Dendritic cell treated with granulocyte-macrophage colony-stimulating factor and Interleukin-4, amounts not matched to agents 40 ng/mL and 50 ng/mL, for 4 days (primary cell): Measurements from ENCODE around the gene WDR76.

Experiments used
- H3K27ac Mint-ChIP-seq: one replicate; pipeline ENCODE4 v1.8.0; 2022; ENCODE audit warnings: mild to moderate bottlenecking, mixed read lengths
- H3K27me3 Mint-ChIP-seq: one replicate; pipeline ENCODE4 v1.8.0; 2022; ENCODE audit warnings: mild to moderate bottlenecking, mixed read lengths
- H3K36me3 Mint-ChIP-seq: one replicate; pipeline ENCODE4 v1.8.0; 2022; ENCODE audit warnings: low read depth, mixed read lengths
- H3K4me1 Mint-ChIP-seq: one replicate; pipeline ENCODE4 v1.8.0; 2022; ENCODE audit warnings: low read depth, mixed read lengths
- H3K4me3 Mint-ChIP-seq: one replicate; pipeline ENCODE4 v1.8.0; 2022; ENCODE audit warnings: mild to moderate bottlenecking, moderate library complexity, mixed read lengths
- H3K9me3 Mint-ChIP-seq: one replicate; pipeline ENCODE4 v1.8.0; 2022; ENCODE audit warnings: mixed read lengths
- intact Hi-C: fragments of 100-400 bp; cut with micrococcal nuclease; formaldehyde crosslinking; loops from one replicate; pipeline ENCODE4 v1.15.0; 2022

The WDR76 gene

DNA sequence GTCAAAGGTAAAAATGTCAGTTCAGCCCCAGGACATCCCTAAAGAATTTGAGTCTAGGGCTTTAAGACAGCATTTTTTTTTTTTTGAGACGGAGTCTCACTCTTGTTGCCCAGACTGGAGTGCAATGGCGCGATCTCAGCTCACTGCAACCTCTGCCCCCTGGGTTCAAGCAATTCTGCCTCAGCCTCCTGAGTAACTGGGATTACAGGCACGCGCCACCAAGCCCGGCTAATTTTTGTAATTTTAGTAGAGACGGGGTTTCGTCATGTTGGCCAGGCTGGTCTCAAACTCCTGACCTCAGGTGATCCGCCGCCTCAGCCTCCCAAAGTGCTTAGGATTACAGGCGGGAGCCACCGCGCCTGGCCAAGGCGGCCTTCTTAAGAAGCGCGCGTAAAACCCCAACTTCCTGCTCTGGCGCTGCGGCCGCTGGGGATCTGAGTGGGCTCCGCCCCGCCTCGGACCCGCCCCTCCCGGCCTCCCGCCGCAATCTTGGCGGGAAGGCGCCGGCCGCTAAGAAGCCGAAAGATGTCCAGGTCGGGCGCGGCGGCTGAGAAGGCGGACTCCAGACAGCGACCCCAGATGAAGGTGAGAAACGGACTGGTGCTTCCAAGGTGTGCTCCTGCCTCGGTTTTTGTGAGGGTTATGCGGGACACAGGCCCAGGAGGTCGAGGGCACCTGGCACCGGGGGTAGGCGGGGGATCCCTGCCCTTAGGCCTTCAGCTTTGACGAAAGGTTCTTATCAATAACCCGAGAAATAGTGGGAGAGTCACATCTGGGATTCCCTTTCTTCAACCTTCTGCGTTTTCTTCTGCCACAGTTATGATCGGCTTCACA, at the start of gene WDR76:
Gene WDR76, plus strand, starts transcription at position 495 of the 834 bp plus-strand sequence. Its CDS starts 31 bp downstream, at position 526.
- no peaks in the 10 kb centered on the region for H3K27me3 Mint-ChIP-seq
- intact Hi-C loops = loop anchor here (10.0 kb wide), 1 partner anchor 52 kb away; the partner anchor contains the start of gene ELL3
- no peaks in the 10 kb centered on the region for H3K9me3 Mint-ChIP-seq
- peak within 1 kb of the TSS; percentile 83 for H3K4me3 Mint-ChIP-seq
- peaks cover 10% of the 10 kb centered on the region for H3K36me3 Mint-ChIP-seq
- H3K27ac Mint-ChIP-seq = peak within 1 kb of the TSS; percentile 81
- H3K4me1 Mint-ChIP-seq = peaks cover 44% of the 10 kb centered on the region

DNA sequence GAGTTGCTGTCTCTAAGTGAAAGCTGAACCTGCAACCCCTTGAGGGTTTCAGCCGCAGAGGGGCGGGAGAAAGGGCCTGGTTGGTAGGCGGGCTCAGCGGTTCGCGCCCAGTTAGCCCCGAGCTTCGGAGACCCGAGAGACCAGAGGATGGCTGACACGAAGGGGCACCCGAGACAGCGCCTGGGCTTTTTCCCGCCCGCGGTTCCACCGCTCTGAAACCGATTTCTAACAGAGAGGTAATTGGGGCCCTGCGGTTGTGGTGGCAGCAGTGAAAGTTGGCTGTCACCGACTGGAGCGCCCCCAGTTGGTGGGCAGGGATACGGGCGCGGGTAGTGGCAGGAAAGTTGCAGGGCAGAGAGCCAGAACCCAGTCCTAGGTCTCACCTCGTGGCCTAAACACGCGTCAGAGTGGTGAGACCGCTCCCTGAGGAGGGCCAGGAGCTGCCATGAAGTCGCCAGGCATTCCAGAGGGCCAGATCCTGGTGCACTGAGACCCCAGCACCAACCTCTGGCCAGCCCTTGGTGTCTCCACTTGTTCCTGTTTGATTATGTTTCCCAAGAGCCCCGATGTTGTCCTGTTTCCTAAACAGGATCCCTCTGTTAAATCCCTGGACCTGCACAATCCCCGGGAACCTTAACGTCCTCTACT, 49.4 kb upstream of the WDR76 start:
- intact Hi-C loops = loop anchor here (1.0 to 10.0 kb wide), 2 partner anchors 16 to 47 kb away; partner anchors contain the start of genes MFAP1 and WDR76
- H3K9me3 Mint-ChIP-seq = no peaks in the 10 kb centered on the region
- H3K36me3 Mint-ChIP-seq = peaks cover 43% of the 10 kb centered on the region
- peak overlapping the region; percentile 95 for H3K27ac Mint-ChIP-seq
- H3K4me3 Mint-ChIP-seq = peak overlapping the region; percentile 88
- H3K27me3 Mint-ChIP-seq = no peaks in the 10 kb centered on the region
- peaks cover 50% of the 10 kb centered on the region for H3K4me1 Mint-ChIP-seq

DNA sequence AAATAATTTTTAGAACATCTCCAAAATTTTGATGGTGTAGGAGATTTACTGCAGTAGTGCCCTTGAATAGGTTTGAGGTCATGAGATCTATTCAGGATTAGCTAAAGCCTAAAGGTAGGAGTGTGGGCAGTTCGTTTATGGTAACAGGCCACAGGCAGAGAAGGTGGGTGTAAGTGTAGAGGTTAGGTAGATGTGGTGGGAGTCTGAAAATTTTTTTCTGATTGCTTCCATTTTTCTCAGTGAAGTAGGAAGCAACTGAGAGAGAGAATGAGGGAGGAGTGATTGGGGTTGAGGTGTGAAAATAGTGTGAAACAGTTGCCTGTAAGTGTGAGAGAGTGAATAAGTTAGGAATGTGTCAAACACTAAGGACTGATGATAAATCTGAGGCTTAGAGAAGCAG, 47.8 kb upstream of the WDR76 start:
- Mint-ChIP-seq H3K4me3 (no peak overlapping the region), H3K4me1 (peaks cover 35% of the 10 kb centered on the region), H3K27ac (no peak overlapping the region), H3K9me3 (no peaks in the 10 kb centered on the region), H3K27me3 (no peaks in the 10 kb centered on the region), H3K36me3 (peaks cover 27% of the 10 kb centered on the region)
- intact Hi-C loops = loop anchor here (10.0 kb wide), 1 partner anchor 46 kb away; the partner anchor contains the start of genes MFAP1 and WDR76

DNA sequence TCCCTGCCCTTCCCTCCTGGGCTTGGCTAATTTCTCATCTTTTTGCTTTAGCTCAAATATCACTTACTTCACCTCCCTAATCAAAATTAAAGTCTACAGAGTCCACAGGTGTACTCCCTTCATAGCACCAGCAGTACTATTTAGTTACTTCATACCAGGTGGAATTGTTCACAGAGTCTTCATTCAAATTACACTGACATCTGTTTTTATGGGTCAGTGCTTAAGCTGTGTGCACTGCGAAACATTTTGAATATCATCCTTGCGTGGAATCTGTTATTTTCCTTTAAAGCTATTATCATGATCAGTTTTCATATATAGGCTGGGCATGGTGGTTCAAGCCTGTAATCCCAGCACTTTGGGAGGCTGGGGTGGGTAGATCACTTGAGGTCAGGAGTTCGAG, 37.4 kb upstream of the WDR76 start:
- no peaks in the 10 kb centered on the region for H3K9me3 Mint-ChIP-seq
- H3K27me3 Mint-ChIP-seq = no peaks in the 10 kb centered on the region
- H3K27ac Mint-ChIP-seq = no peak overlapping the region
- intact Hi-C loops = no loop called here
- H3K36me3 Mint-ChIP-seq = peaks cover 30% of the 10 kb centered on the region
- H3K4me1 Mint-ChIP-seq = peaks cover 20% of the 10 kb centered on the region
- no peak overlapping the region for H3K4me3 Mint-ChIP-seq

DNA sequence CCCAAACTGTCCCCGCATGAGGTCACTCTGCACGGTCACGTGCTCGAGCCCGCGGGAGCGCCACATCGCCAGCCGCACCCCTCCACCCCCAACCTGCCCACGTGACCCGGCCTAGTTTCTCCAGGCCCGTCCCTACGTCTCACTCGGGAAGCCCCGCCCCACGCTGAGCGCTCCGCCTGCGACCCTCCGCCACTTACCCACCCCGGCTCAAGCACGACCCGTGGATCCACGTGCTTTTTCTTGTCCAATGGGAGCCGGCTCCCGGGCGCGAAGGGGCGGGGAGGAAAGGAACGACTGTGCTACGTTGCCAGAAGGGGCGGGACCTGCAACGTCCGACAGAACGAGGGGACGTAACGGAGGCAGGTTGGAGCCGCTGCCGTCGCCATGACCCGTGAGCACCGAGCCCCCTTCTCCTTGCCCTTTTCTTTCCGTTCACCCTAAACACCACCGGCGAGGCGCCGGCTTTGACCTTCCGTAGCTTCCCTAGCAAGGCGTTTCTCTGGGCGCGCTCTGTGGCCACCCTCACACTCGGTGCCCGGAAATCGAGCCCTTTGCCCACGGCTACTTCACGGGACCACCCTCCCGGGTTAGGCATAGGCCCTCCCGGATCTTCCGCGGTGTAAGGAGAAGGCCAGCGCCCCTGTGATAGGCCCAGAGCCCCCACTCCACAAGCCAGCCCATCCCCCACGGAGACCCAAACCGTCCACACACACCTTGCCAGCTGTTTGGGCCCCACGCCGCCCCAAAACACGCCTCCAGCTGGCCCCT, 34.6 kb upstream of the WDR76 start, which contains the start of gene SERF2:
Gene SERF2, plus strand, starts transcription at position 328 of the 768 bp plus-strand sequence. Its CDS starts 57 bp downstream, at position 385.
- H3K27me3 Mint-ChIP-seq = no peaks in the 10 kb centered on the region
- H3K9me3 Mint-ChIP-seq = no peaks in the 10 kb centered on the region
- H3K4me3 Mint-ChIP-seq = peak within 1 kb of the TSS; percentile 82
- intact Hi-C loops = no loop called here
- peak within 1 kb of the TSS; percentile 100 for H3K27ac Mint-ChIP-seq
- peaks cover 58% of the 10 kb centered on the region for H3K36me3 Mint-ChIP-seq
- H3K4me1 Mint-ChIP-seq = peaks cover 46% of the 10 kb centered on the region

DNA sequence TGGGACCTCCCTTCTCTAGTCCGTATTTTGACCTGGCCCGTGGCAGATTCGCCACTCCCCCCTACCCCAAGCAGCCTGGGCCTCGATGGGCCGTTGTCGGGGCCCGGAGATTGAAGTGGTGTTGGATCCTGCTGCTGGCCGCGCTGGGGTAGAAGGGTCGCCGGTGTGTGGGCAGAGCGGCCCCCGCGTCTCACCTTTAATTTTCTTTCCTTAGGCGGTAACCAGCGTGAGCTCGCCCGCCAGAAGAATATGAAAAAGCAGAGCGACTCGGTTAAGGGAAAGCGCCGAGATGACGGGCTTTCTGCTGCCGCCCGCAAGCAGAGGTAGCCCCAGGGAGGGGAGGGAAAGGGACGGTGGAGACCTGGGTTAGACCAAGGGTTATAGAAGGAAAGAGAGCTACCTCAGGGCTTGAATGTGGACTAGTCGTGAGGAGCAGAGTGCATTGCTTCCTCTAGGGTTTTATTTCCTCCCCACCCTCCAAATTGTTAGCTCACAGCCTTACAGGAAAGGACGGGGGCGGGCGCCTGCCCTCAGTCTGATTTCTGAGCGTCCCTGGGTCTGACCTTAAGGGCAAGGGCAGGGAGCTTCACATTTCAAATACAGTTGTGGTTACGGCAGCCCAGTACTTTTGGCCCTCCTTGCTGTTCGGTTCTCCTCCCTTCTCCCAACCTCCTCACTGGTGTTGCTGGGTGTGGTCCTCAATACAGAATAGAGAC, 33.9 kb upstream of the WDR76 start:
- H3K36me3 Mint-ChIP-seq = peaks cover 65% of the 10 kb centered on the region
- peak overlapping the region; percentile 100 for H3K27ac Mint-ChIP-seq
- intact Hi-C loops = loop anchor here (1.0 kb wide), 1 partner anchor 16 kb away; no protein-coding TSS in a partner anchor
- H3K9me3 Mint-ChIP-seq = no peaks in the 10 kb centered on the region
- peak overlapping the region; percentile 82 for H3K4me3 Mint-ChIP-seq
- H3K27me3 Mint-ChIP-seq = no peaks in the 10 kb centered on the region
- peaks cover 52% of the 10 kb centered on the region for H3K4me1 Mint-ChIP-seq

DNA sequence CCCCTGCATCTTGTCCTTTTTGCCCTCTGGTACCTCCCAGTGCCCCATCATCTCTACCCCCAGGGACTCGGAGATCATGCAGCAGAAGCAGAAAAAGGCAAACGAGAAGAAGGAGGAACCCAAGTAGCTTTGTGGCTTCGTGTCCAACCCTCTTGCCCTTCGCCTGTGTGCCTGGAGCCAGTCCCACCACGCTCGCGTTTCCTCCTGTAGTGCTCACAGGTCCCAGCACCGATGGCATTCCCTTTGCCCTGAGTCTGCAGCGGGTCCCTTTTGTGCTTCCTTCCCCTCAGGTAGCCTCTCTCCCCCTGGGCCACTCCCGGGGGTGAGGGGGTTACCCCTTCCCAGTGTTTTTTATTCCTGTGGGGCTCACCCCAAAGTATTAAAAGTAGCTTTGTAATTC, 33.2 kb upstream of the WDR76 start:
- peak overlapping the region; percentile 82 for H3K4me3 Mint-ChIP-seq
- H3K9me3 Mint-ChIP-seq = no peaks in the 10 kb centered on the region
- peaks cover 71% of the 10 kb centered on the region for H3K36me3 Mint-ChIP-seq
- H3K27me3 Mint-ChIP-seq = no peaks in the 10 kb centered on the region
- H3K4me1 Mint-ChIP-seq = peaks cover 59% of the 10 kb centered on the region
- intact Hi-C loops = loop anchor here (1.0 kb wide), 1 partner anchor 16 kb away; no protein-coding TSS in a partner anchor
- H3K27ac Mint-ChIP-seq = peak overlapping the region; percentile 100

DNA sequence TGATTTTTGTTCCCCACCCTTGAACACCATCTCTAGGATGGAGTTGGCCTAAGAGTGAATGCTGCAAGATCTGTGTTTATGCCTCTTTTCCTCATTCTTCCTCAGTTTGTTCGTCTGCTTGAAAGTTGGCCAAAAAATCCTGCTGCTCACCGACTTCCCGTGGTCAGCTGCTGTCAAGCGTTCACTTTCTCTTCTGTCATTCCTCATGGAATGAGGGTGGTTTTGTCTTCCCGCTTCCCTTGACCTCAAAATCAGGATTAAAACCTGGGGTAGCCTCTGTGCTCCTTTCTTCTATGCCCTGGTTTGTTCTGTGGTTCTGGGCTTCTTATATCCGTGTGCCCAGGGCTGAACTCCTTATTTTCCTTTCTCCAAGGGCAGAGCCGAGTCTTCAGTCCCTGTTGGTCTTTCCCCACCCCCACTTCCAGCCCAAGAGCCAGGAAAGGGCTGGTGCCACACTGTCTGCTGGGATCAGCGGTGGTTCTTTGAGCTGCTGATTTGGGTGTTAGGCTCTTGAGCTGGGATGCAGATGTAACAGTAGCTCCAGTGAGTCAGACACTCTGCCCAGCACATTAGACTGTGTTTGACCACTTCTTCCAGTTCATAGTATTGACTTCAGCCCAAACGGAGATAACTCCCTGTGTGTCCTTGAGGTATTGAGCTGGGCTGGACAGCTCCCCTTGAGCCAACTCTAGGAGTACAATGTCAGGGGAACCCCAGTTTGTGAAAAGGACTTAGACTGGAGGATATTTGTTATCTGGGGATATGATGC, 32.3 kb upstream of the WDR76 start:
- peaks cover 67% of the 10 kb centered on the region for H3K4me1 Mint-ChIP-seq
- H3K4me3 Mint-ChIP-seq = peak overlapping the region; percentile 50
- H3K27ac Mint-ChIP-seq = peak overlapping the region; percentile 74
- intact Hi-C loops = no loop called here
- no peaks in the 10 kb centered on the region for H3K9me3 Mint-ChIP-seq
- H3K36me3 Mint-ChIP-seq = peaks cover 75% of the 10 kb centered on the region
- no peaks in the 10 kb centered on the region for H3K27me3 Mint-ChIP-seq

DNA sequence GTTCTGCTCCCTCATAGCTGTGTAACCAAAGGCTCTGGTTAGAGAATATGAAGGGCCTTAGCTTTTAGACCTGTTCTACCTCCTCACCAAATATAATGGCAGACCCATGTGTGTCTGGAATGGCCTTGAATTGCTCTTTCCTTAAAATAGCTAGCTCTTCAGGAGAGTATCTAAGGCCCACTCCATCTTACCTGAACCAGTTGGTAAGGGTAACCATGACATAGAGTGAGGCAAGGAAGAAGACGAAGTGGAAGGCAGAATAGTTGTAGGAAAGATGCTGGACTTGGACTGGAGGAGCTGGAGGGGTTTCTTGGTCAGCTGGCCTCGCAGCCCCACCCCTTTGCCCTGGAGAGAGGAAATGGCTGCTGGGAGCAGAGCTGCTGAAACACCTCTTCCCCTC, 31.6 kb upstream of the WDR76 start:
- Mint-ChIP-seq H3K9me3 (no peaks in the 10 kb centered on the region), H3K27me3 (no peaks in the 10 kb centered on the region), H3K27ac (peak overlapping the region; percentile 74), H3K36me3 (peaks cover 81% of the 10 kb centered on the region), H3K4me3 (no peak overlapping the region), H3K4me1 (peaks cover 75% of the 10 kb centered on the region)
- intact Hi-C loops = no loop called here

DNA sequence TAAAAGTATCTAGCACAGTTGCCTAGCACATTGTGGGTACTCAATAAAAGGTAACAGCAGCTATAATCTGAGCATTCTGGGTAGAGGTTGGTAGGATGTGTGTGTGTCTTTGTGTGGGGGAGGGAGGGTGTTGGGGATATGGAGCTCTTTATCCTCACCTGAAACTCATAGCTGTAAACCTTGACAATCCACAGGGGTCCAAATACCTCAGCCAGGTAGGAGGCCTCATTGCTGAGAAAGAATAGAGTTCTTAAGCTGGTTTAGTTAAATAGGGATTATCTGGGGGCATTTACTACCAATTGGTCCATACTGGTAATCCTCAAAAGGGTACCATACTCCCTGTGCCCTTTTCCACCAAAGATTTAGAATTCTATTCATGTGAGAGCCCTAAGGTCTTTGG, 30.8 kb upstream of the WDR76 start:
- Mint-ChIP-seq H3K27me3 (no peaks in the 10 kb centered on the region), H3K4me1 (peaks cover 78% of the 10 kb centered on the region), H3K27ac (peak overlapping the region; percentile 85)

DNA sequence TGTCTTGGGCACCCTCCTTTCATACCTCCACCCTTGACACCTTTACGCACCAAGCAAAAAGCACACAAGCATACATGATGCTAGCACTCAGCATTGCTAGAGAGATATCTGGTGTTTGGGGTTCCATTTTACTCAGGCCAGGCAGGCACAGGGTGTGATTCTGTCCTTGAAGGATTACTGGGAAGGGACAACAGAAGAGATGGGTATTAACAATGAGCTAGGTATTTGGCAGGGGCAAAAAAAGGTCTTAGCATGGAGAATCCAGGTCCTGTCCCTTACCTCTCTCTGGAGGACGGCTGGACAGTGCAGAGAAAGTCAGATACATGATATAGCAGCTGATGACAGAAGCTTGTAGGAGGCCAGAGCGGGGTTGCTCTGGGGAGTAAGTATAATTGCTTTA, 30.2 kb upstream of the WDR76 start:
- H3K4me1 Mint-ChIP-seq = peaks cover 79% of the 10 kb centered on the region
- peaks cover 93% of the 10 kb centered on the region for H3K36me3 Mint-ChIP-seq
- peak overlapping the region; percentile 85 for H3K27ac Mint-ChIP-seq
- H3K27me3 Mint-ChIP-seq = no peaks in the 10 kb centered on the region
- intact Hi-C loops = no loop called here
- H3K9me3 Mint-ChIP-seq = no peaks in the 10 kb centered on the region
- H3K4me3 Mint-ChIP-seq = no peak overlapping the region

More for the DNA sequence above, 30.8 kb upstream of the WDR76 start:
- intact Hi-C loops = no loop called here
- H3K36me3 Mint-ChIP-seq = peaks cover 88% of the 10 kb centered on the region
- H3K4me3 Mint-ChIP-seq = no peak overlapping the region
- H3K9me3 Mint-ChIP-seq = no peaks in the 10 kb centered on the region

DNA sequence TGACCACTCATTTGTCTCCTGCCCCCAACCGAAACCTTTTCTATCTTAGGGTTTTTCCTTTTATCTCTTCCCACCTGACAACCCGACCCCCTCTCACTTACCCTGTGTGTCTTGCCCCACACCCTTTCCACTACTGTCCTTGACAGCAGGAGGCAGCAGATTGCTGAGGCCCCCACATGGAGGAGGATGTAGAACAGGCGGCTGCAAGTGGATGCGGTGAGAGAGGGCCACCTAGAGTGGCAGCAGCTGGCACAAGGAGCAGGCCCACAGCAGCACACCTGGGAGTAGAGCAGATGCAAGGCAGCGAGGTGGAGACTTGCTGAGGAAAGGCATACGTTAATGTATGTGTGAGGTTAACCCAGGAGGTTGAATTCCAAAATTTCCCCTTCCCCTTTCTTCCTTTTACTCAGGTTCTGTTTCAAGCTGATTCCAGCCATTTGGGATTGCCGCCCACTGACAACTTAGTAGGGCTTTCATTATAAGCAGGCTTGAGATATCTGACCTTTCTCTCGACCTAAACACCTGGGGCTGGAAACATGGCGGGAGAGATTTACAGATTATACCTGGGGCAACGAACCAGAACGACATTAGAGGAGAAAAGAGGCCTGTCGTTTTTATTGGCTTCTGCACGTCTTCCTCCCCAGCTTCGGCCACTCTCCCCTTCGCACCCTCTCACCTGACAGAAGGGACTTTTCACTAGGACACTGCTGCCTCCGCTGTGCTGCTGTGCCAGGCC, 27.4 kb upstream of the WDR76 start:
- H3K4me3 Mint-ChIP-seq = no peak overlapping the region
- peak overlapping the region; percentile 85 for H3K27ac Mint-ChIP-seq
- intact Hi-C loops = no loop called here
- no peaks in the 10 kb centered on the region for H3K9me3 Mint-ChIP-seq
- H3K27me3 Mint-ChIP-seq = no peaks in the 10 kb centered on the region
- peaks cover 97% of the 10 kb centered on the region for H3K36me3 Mint-ChIP-seq
- H3K4me1 Mint-ChIP-seq = peaks cover 66% of the 10 kb centered on the region
